CD4-positive, alpha-beta T cell treated with Interleukin-10 for 1 hour (primary cell): ENCODE results near the gene CCDC90B.

Experiments used
- DNase-seq: peaks from one replicate; pipeline ENCODE4 v3.0.0-alpha.2; 2020

Gene CCDC90B

GRCh38 chr11:83222499-83222898, 63.7 kb downstream of the CCDC90B start:
- no peak for DNase-seq

- no peak for DNase-seq
Observed at GRCh38 chr11:83221694-83222093, 64.5 kb downstream of the CCDC90B start.

GRCh38 chr11:83220260-83220659, 65.9 kb downstream of the CCDC90B start:
- no peak for DNase-seq

GRCh38 chr11:83219095-83219494, 67.1 kb downstream of the CCDC90B start:
- DNase-seq, result no peak
